Measurements from ENCODE around the gene PARP11.

DNA sequence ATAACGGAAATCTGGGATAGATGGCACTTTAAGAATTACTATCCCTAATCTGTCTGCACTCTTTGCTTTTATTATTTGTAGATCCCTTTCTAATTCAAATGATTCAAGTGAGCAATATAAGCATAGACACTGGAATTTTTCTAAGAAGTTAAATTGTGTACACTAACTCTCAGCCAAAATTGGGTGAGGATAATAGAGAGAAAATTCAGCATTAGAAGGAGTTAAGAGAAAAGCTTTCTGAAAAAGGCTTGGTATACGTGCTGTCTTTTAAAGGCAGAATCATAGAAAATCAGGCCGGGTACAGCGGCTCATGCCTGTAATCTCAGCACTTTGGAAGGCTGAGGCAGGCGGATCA is 63.2 kb downstream of the PARP11 start:
- TF ChIP-seq, protein P1, sequence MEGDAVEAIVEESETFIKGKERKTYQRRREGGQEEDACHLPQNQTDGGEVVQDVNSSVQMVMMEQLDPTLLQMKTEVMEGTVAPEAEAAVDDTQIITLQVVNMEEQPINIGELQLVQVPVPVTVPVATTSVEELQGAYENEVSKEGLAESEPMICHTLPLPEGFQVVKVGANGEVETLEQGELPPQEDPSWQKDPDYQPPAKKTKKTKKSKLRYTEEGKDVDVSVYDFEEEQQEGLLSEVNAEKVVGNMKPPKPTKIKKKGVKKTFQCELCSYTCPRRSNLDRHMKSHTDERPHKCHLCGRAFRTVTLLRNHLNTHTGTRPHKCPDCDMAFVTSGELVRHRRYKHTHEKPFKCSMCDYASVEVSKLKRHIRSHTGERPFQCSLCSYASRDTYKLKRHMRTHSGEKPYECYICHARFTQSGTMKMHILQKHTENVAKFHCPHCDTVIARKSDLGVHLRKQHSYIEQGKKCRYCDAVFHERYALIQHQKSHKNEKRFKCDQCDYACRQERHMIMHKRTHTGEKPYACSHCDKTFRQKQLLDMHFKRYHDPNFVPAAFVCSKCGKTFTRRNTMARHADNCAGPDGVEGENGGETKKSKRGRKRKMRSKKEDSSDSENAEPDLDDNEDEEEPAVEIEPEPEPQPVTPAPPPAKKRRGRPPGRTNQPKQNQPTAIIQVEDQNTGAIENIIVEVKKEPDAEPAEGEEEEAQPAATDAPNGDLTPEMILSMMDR (IDR thresholded peaks at IDR 0.05), result no peak
- TF ChIP-seq POLR2A (IDR thresholded peaks at IDR 0.05), result no peak
